Spleen (tissue), 11 donors: Measurements from ENCODE around the gene SERHL2. TPM values are rescaled to one million over a fixed set of nuclear protein-coding genes. Genes with fewer than 3 reads are reported as not detected.
A peak's percentile ranks its signal among the peaks of the same experiment; 100 is the strongest.
"Not testable (repeated sequence)": the region's sequence is repeated elsewhere in the genome, so short reads cannot be mapped to it uniquely, and the experiment has no call there.

ENCODE experiments used
- DNase-seq: peaks from one replicate; pipeline ENCODE4 v3.0.0-alpha.2; 2020
- H3K27ac ChIP-seq, 8 donors: fragments of 200-600 bp; sonication (generic) in 7 of 8; 1 replicate in 4 of 8; 2 replicates in 4 of 8; pipeline versions ENCODE4 v1.5.0 to v1.8.0; 2016 to 2021; ENCODE audit warnings: inconsistent platforms in 4 of 8, mild to moderate bottlenecking in 4 of 8, moderate library complexity in 1 of 8
- H3K27me3 ChIP-seq, 7 donors: fragments of 200-600 bp; sonication (generic) in 6 of 7; replicated peaks in 1 of 7; 1 replicate in 4 of 7; 2 replicates in 3 of 7; pipeline versions ENCODE4 v1.5.0 to v1.8.0; 2016 to 2021; ENCODE audit warnings: inconsistent platforms in 3 of 7, mild to moderate bottlenecking in 1 of 7
- H3K36me3 ChIP-seq, 6 donors: fragments of 200-600 bp; sonication (generic) in 5 of 6; 1 replicate in 4 of 6; 2 replicates in 2 of 6; pipeline versions ENCODE4 v1.5.0 to v1.8.0; 2016 to 2021; ENCODE audit warnings: inconsistent platforms in 2 of 6
- H3K4me1 ChIP-seq, 6 donors: fragments of 200-600 bp; sonication (generic) in 5 of 6; 1 replicate in 3 of 6; 2 replicates in 3 of 6; pipeline versions ENCODE4 v1.5.0 to v1.8.0; 2016 to 2021; ENCODE audit warnings: inconsistent platforms in 3 of 6
- H3K4me3 ChIP-seq, 8 donors: fragments of 200-600 bp; sonication (generic) in 7 of 8; 1 replicate in 4 of 8; 2 replicates in 4 of 8; pipeline versions ENCODE4 v1.5.0 to v1.8.0; 2016 to 2021; ENCODE audit warnings: inconsistent platforms in 4 of 8, mild to moderate bottlenecking in 4 of 8, moderate library complexity in 2 of 8
- H3K9me3 ChIP-seq, 8 donors: fragments of 200-600 bp; sonication (generic) in 7 of 8; 1 replicate in 4 of 8; 2 replicates in 4 of 8; pipeline versions ENCODE4 v1.5.0 to v1.8.0; 2016 to 2021; ENCODE audit warnings: inconsistent platforms in 4 of 8
- CTCF ChIP-seq, 11 experiments: fragments of 200-600 bp in 7 of 11; fragments of 450-650 bp in 4 of 11; sonication (generic) in 4 of 11; IDR thresholded peaks in 8 of 11; conservative IDR thresholded peaks in 3 of 11; 1 replicate in 7 of 11; 2 replicates in 4 of 11; pipeline versions ENCODE4 v1.4.0 to v1.8.0; 2016 to 2021; ENCODE audit warnings: antibody characterized with exemption in 11 of 11, inconsistent platforms in 4 of 11, mild to moderate bottlenecking in 1 of 11
- POLR2A ChIP-seq, 3 donors: fragments of 450-650 bp; IDR thresholded peaks; one replicate each; pipeline ENCODE4 v1.5.1; 2017; ENCODE audit warnings: antibody characterized with exemption in 3 of 3, mild to moderate bottlenecking in 1 of 3
- POLR2AphosphoS5 ChIP-seq, 3 donors: sonication (generic); formaldehyde crosslinking; IDR thresholded peaks; one replicate each; pipeline ENCODE4 v1.5.1; 2017; ENCODE audit warnings: antibody characterized with exemption in 3 of 3
- WGBS, 5 donors: extraction: QIAGEN DNeasy Blood & Tissue Kit in 3 of 5; methylation state at CpG; one replicate each; pipeline versions ENCODE4 v1.1.5 to v1.1.7; 2013 to 2018; 5-methylcytosine and 5-hydroxymethylcytosine counted together
- intact Hi-C: fragments of 100-400 bp; cut with DNase I; formaldehyde crosslinking; loops from one replicate; pipeline ENCODE4 v1.15.0; 2023; ENCODE audit warnings: low total_unique reads
- polyA plus RNA-seq, 3 donors: library from polyadenylated mRNA; stranded (reverse); fragments of 200-250 nt; gene quantifications; one replicate each; pipeline ENCODE4 v1.2.1, GENCODE V29; 2013
- total RNA-seq, 7 donors: library from RNA; depleted of rRNA in 3 of 7; stranded (reverse); fragments of >200 nt in 3 of 7; fragmentation: NEBNext Ultra II Directional in 4 of 7; extraction: Animal tissue kit (Norgen Biotek cat#: 25700) in 4 of 7; gene quantifications; one replicate each; pipeline versions ENCODE4 v1.1.0 to v1.2.1, GENCODE V29; 2016 to 2021
- donor health status: healthy with polysubstance abuse.
- donor health status: DM: no; HTN: no; CAD: no; lungs with moderate emphysema.
- donor health status: DM: no; HTN: no; CAD: no.
- donor health status: Bipolar disorder and iron deficiency.
- donor health status: healthy.
- donor health status: DM: no; HTN: no; CAD: no.
- donor health status: DM: yes; HTN: yes; CAD: no.

The SERHL2 gene
- total and polyA plus RNA-seq, 10 donors: 1.7 to 4.1 (median 2.8) TPM

- TF ChIP-seq POLR2AphosphoS5 (IDR thresholded peaks at IDR 0.05): no peak
- no peak for TF ChIP-seq CTCF (IDR thresholded peaks at IDR 0.05 in 8 of 11, conservative IDR thresholded peaks at IDR 0.05 in 3 of 11)
- TF ChIP-seq POLR2A (IDR thresholded peaks at IDR 0.05): no peak
- H3K27me3 ChIP-seq: no peaks in the 10 kb centered on the region
- 65 to 75% (median 72%) methylated on average over 9 of the region's 9 CpGs for WGBS, 5 donors
- H3K36me3 ChIP-seq: no peaks in the 10 kb centered on the region
- H3K4me3 ChIP-seq: no peak overlapping the region
- H3K9me3 ChIP-seq: no peaks in the 10 kb centered on the region
- intact Hi-C loops: no loop called here
- no peak overlapping the region for H3K27ac ChIP-seq
- H3K4me1 ChIP-seq: peaks cover 0 to 38% (median 17%) of the 10 kb centered on the region in 6 donors
- no peak for DNase-seq
Observed at GRCh38 chr22:42547562-42547961, 6.2 kb upstream of the SERHL2 start.

- intact Hi-C loops, H3K27ac ChIP-seq, H3K9me3 ChIP-seq, H3K27me3 ChIP-seq, DNase-seq, H3K4me3 ChIP-seq, H3K36me3 ChIP-seq: not testable (repeated sequence)
- H3K4me1 ChIP-seq: peaks cover 3 to 43% (median 22%) of the 10 kb centered on the region in 6 donors
- 64 to 77% (median 71%) methylated on average over 6 of the region's 6 CpGs for WGBS, 5 donors
Observed at GRCh38 chr22:42548126-42548525, 5.6 kb upstream of the SERHL2 start.

GRCh38 chr22:42548597-42549330, 5.0 kb upstream of the SERHL2 start:
- Histone ChIP-seq H3K27ac (no peak overlapping the region), H3K9me3 (no peaks in the 10 kb centered on the region), H3K36me3 (no peaks in the 10 kb centered on the region), H3K27me3 (peaks cover 0 to 9% (median 0%) of the 10 kb centered on the region in 7 donors), H3K4me3 (no peak overlapping the region), H3K4me1 (peaks cover 5 to 50% (median 27%) of the 10 kb centered on the region in 6 donors)
- intact Hi-C loops: no loop called here
- 84 to 90% (median 88%) methylated on average over 19 of the region's 19 CpGs for WGBS, 5 donors
- TF ChIP-seq POLR2A (IDR thresholded peaks at IDR 0.05) (no peak), POLR2AphosphoS5 (IDR thresholded peaks at IDR 0.05) (no peak), CTCF (IDR thresholded peaks at IDR 0.05 in 8 of 11, conservative IDR thresholded peaks at IDR 0.05 in 3 of 11) (no peak)
- DNase-seq: no peak

- no peak for TF ChIP-seq POLR2A (IDR thresholded peaks at IDR 0.05)
- TF ChIP-seq POLR2AphosphoS5 (IDR thresholded peaks at IDR 0.05): no peak
- no peak for TF ChIP-seq CTCF (IDR thresholded peaks at IDR 0.05 in 8 of 11, conservative IDR thresholded peaks at IDR 0.05 in 3 of 11)
- no peak for DNase-seq
- Histone ChIP-seq H3K27me3 (peaks cover 0 to 16% (median 0%) of the 10 kb centered on the region in 7 donors), H3K4me1 (peaks cover 5 to 57% (median 34%) of the 10 kb centered on the region in 6 donors), H3K4me3 (no peak overlapping the region), H3K9me3 (no peaks in the 10 kb centered on the region), H3K36me3 (no peaks in the 10 kb centered on the region), H3K27ac (peak overlapping the region in 1 of 8 donors; percentile 21)
- intact Hi-C loops: no loop called here
- WGBS, 5 donors: 67 to 80% (median 71%) methylated on average over 11 of the region's 11 CpGs
Observed at GRCh38 chr22:42549331-42550060, 4.3 kb upstream of the SERHL2 start.
